Peyer's patch (tissue), 4 donors: Measurements from ENCODE around the gene TTC1. TPM values are rescaled to one million over a fixed set of nuclear protein-coding genes. Genes with fewer than 3 reads are reported as not detected.

Experiments
- DNase-seq, 3 donors: peaks; one replicate each; pipeline ENCODE4 v3.0.0-alpha.2; 2017 to 2019
- H3K27ac ChIP-seq, 4 donors: fragments of 200-600 bp; sonication (generic); one replicate each; pipeline ENCODE4 v1.5.1; 2016 to 2019
- H3K27me3 ChIP-seq, 2 donors: fragments of 200-600 bp; sonication (generic); one replicate each; pipeline ENCODE4 v1.5.1; 2019
- H3K36me3 ChIP-seq, 3 donors: fragments of 200-600 bp; sonication (generic); one replicate each; pipeline ENCODE4 v1.5.1; 2016 to 2019
- H3K4me1 ChIP-seq, 4 donors: fragments of 200-600 bp; sonication (generic); one replicate each; pipeline ENCODE4 v1.5.1; 2016 to 2019
- H3K4me3 ChIP-seq, 4 donors: fragments of 200-600 bp; sonication (generic); 1 replicate in 3 of 4; 2 replicates in 1 of 4; pipeline ENCODE4 v1.5.1; 2016 to 2019; ENCODE audit warnings: mild to moderate bottlenecking in 1 of 4
- H3K9me3 ChIP-seq, 4 donors: fragments of 200-600 bp; sonication (generic); one replicate each; pipeline ENCODE4 v1.5.1; 2016 to 2019; ENCODE audit warnings: mild to moderate bottlenecking in 1 of 4
- CTCF ChIP-seq, 6 experiments: fragments of 450-650 bp in 4 of 6; fragments of 200-600 bp in 2 of 6; sonication (generic) in 1 of 6; IDR thresholded peaks; one replicate each; pipeline ENCODE4 v1.5.1; 2017 to 2019; ENCODE audit warnings: antibody characterized with exemption in 6 of 6, mild to moderate bottlenecking in 3 of 6, moderate library complexity in 1 of 6
- POLR2A ChIP-seq, 2 donors: fragments of 450-650 bp; IDR thresholded peaks; one replicate each; pipeline ENCODE4 v1.5.1; 2017; ENCODE audit warnings: antibody characterized with exemption in 2 of 2, mild to moderate bottlenecking in 2 of 2, moderate library complexity in 2 of 2
- total RNA-seq, 4 donors: library from RNA; depleted of rRNA; stranded (reverse); fragments of >200 nt; gene quantifications; one replicate each; pipeline ENCODE4 v1.1.0, GENCODE V29; 2016

The TTC1 gene
- total RNA-seq, 4 donors from 2014 or later: 11.6 to 85.0 (median 26.4) TPM

- DNase-seq: no peak
- Histone ChIP-seq H3K9me3 (no peaks in the 10 kb centered on the region), H3K27me3 (no peaks in the 10 kb centered on the region), H3K4me3 (no peak overlapping the region), H3K36me3 (peaks cover 0 to 1% (median 0%) of the 10 kb centered on the region in 3 donors), H3K27ac (no peak overlapping the region), H3K4me1 (no peaks in the 10 kb centered on the region)
- no peak for TF ChIP-seq POLR2A (IDR thresholded peaks at IDR 0.05)
- no peak for TF ChIP-seq CTCF (IDR thresholded peaks at IDR 0.05)
Measured at GRCh38 chr5:160087199-160087598, 78.3 kb downstream of the TTC1 start.

- Histone ChIP-seq H3K36me3 (peaks cover 0 to 17% (median 0%) of the 10 kb centered on the region in 3 donors), H3K4me1 (no peaks in the 10 kb centered on the region), H3K27ac (no peak overlapping the region), H3K27me3 (no peaks in the 10 kb centered on the region), H3K4me3 (no peak overlapping the region), H3K9me3 (no peaks in the 10 kb centered on the region)
- no peak for DNase-seq
- TF ChIP-seq CTCF (IDR thresholded peaks at IDR 0.05): no peak
- no peak for TF ChIP-seq POLR2A (IDR thresholded peaks at IDR 0.05)
Measured at GRCh38 chr5:160088805-160089204, 79.9 kb downstream of the TTC1 start.

GRCh38 chr5:160089531-160089930, 80.6 kb downstream of the TTC1 start:
- no peaks in the 10 kb centered on the region for H3K9me3 ChIP-seq
- no peaks in the 10 kb centered on the region for H3K4me1 ChIP-seq
- no peak overlapping the region for H3K4me3 ChIP-seq
- DNase-seq: no peak
- no peak overlapping the region for H3K27ac ChIP-seq
- TF ChIP-seq CTCF (IDR thresholded peaks at IDR 0.05) (no peak), POLR2A (IDR thresholded peaks at IDR 0.05) (no peak)
- H3K36me3 ChIP-seq: peaks cover 0 to 18% (median 0%) of the 10 kb centered on the region in 3 donors
- H3K27me3 ChIP-seq: no peaks in the 10 kb centered on the region

GRCh38 chr5:160090059-160090458, 81.1 kb downstream of the TTC1 start:
- H3K27ac ChIP-seq: no peak overlapping the region
- no peaks in the 10 kb centered on the region for H3K27me3 ChIP-seq
- no peak overlapping the region for H3K4me3 ChIP-seq
- H3K9me3 ChIP-seq: no peaks in the 10 kb centered on the region
- no peak for TF ChIP-seq CTCF (IDR thresholded peaks at IDR 0.05)
- TF ChIP-seq POLR2A (IDR thresholded peaks at IDR 0.05): no peak
- peaks cover 0 to 18% (median 0%) of the 10 kb centered on the region in 3 donors for H3K36me3 ChIP-seq
- H3K4me1 ChIP-seq: no peaks in the 10 kb centered on the region
- DNase-seq: no peak

GRCh38 chr5:160092514-160092913, 83.6 kb downstream of the TTC1 start:
- no peaks in the 10 kb centered on the region for H3K9me3 ChIP-seq
- no peaks in the 10 kb centered on the region for H3K4me1 ChIP-seq
- no peak for TF ChIP-seq POLR2A (IDR thresholded peaks at IDR 0.05)
- TF ChIP-seq CTCF (IDR thresholded peaks at IDR 0.05): no peak
- no peak overlapping the region for H3K27ac ChIP-seq
- no peaks in the 10 kb centered on the region for H3K27me3 ChIP-seq
- peaks cover 0 to 22% (median 0%) of the 10 kb centered on the region in 3 donors for H3K36me3 ChIP-seq
- no peak overlapping the region for H3K4me3 ChIP-seq
- no peak for DNase-seq
